Smooth muscle cell (in vitro differentiated cells): ENCODE measurements around the gene TEX47. TPM values are rescaled to one million over a fixed set of nuclear protein-coding genes. Genes with fewer than 3 reads are reported as not detected.

Source experiments
- DNase-seq: peaks from one replicate; lab custom pipeline; 2025; ENCODE audit not compliant: unreplicated experiment; lab: John Stamatoyannopoulos, UW
- H2AFZ ChIP-seq: fragments of 200-600 bp; sonication (generic); 2 replicates; pipeline ENCODE4 v1.6.0; 2016; ENCODE audit warnings: antibody characterized with exemption, low read depth, mild to moderate bottlenecking
- H3F3A ChIP-seq: fragments of 200-600 bp; sonication (generic); 2 replicates; pipeline ENCODE4 v1.6.0; 2017; ENCODE audit warnings: antibody characterized with exemption, low read depth
- H3K27ac ChIP-seq: fragments of 200-600 bp; sonication (generic); 2 replicates; pipeline ENCODE4 v1.5.1; 2016; ENCODE audit warnings: low read depth, mild to moderate bottlenecking
- H3K27me3 ChIP-seq: fragments of 200-600 bp; sonication (generic); 2 replicates; pipeline ENCODE4 v1.6.1; 2016; ENCODE audit warnings: low read depth, mild to moderate bottlenecking
- H3K36me3 ChIP-seq: fragments of 200-600 bp; sonication (generic); 2 replicates; pipeline ENCODE4 v1.5.1; 2016; ENCODE audit warnings: low read depth
- H3K4me1 ChIP-seq: fragments of 200-600 bp; sonication (generic); 2 replicates; pipeline ENCODE4 v1.5.1; 2016; ENCODE audit warnings: low read depth
- H3K4me2 ChIP-seq: fragments of 200-600 bp; sonication (generic); 2 replicates; pipeline ENCODE4 v1.6.0; 2016; ENCODE audit warnings: mild to moderate bottlenecking
- H3K4me3 ChIP-seq: fragments of 200-600 bp; sonication (generic); 2 replicates; pipeline ENCODE4 v1.5.1; 2016; ENCODE audit warnings: mild to moderate bottlenecking
- H3K79me2 ChIP-seq: fragments of 200-600 bp; sonication (generic); 2 replicates; pipeline ENCODE4 v1.6.0; 2016; ENCODE audit warnings: low read depth, mild to moderate bottlenecking
- H3K9ac ChIP-seq: fragments of 200-600 bp; sonication (generic); 2 replicates; pipeline ENCODE4 v1.6.0; 2016; ENCODE audit warnings: low read depth
- H3K9me3 ChIP-seq: fragments of 200-600 bp; sonication (generic); replicated peaks from 2 replicates; pipeline ENCODE4 v1.5.1; 2016; ENCODE audit warnings: low read depth
- H4K20me1 ChIP-seq: fragments of 200-600 bp; sonication (generic); 2 replicates; pipeline ENCODE4 v1.6.0; 2016; ENCODE audit warnings: low read depth
- CTCF ChIP-seq: fragments of 200-600 bp; sonication (generic); IDR thresholded peaks from 2 replicates; pipeline ENCODE4 v1.5.1; 2017; ENCODE audit warnings: borderline replicate concordance, mild to moderate bottlenecking, antibody characterized with exemption; ENCODE audit not compliant: insufficient read depth, poor library complexity, severe bottlenecking
- WGBS: methylation state at CpG from one replicate; pipeline ENCODE4 v1.1.7; 2016; ENCODE audit warnings: low lambda C conversion rate; 5-methylcytosine and 5-hydroxymethylcytosine counted together
- polyA plus RNA-seq: library from polyadenylated mRNA; unstranded; fragments of >200 nt; fragmentation: Nextera tagmentation; extraction: Ambion mirVana; gene quantifications from 2 replicates; pipeline ENCODE4 v1.2.1, GENCODE V29; 2016
- small RNA-seq: library from RNA; depleted of rRNA; stranded (forward); fragments of <200 nt; gene quantifications from one replicate; pipeline ENCODE3, GENCODE V24; 2014
- total RNA-seq: library from RNA; depleted of rRNA; stranded (reverse); fragments of >200 nt; gene quantifications from 2 replicates; pipeline ENCODE4 v1.2.3, GENCODE V29; 2014

Gene TEX47
- total and polyA plus RNA-seq, 2 experiments from 2014 or later = not detected

- no peak overlapping the region for H3K4me2 ChIP-seq
- 83% methylated on average over 2 of the region's 2 CpGs for WGBS
- H3K27me3 ChIP-seq = peaks cover 83% of the 10 kb centered on the region
- H3K9me3 ChIP-seq = no peaks in the 10 kb centered on the region
- H3K4me1 ChIP-seq = peaks cover 9% of the 10 kb centered on the region
- no peak overlapping the region for H3K4me3 ChIP-seq
- no peak overlapping the region for H3K27ac ChIP-seq
- no peaks in the 10 kb centered on the region for H4K20me1 ChIP-seq
- H3K79me2 ChIP-seq = no peaks in the 10 kb centered on the region
- TF ChIP-seq CTCF = no peak
- no peak overlapping the region for H2AFZ ChIP-seq
- H3K36me3 ChIP-seq = no peaks in the 10 kb centered on the region
- no peak overlapping the region for H3K9ac ChIP-seq
- no peaks in the 10 kb centered on the region for H3F3A ChIP-seq
- no peak for DNase-seq
Observed at GRCh38 chr7:88757371-88757770, 38.2 kb downstream of the TEX47 start.

- no peak for DNase-seq
- Histone ChIP-seq H3K4me2 (no peak overlapping the region), H2AFZ (no peak overlapping the region), H4K20me1 (no peaks in the 10 kb centered on the region), H3K9me3 (no peaks in the 10 kb centered on the region), H3K36me3 (no peaks in the 10 kb centered on the region), H3K4me3 (no peak overlapping the region), H3K27ac (no peak overlapping the region), H3K79me2 (no peaks in the 10 kb centered on the region), H3K4me1 (peaks cover 9% of the 10 kb centered on the region), H3K27me3 (peaks cover 77% of the 10 kb centered on the region), H3K9ac (no peak overlapping the region), H3F3A (no peaks in the 10 kb centered on the region)
- no peak for TF ChIP-seq CTCF
- 100% methylated on average over 1 of the region's 1 CpG for WGBS
Observed at GRCh38 chr7:88756802-88757201, 38.7 kb downstream of the TEX47 start.

- no peaks in the 10 kb centered on the region for H4K20me1 ChIP-seq
- no peak overlapping the region for H3K4me3 ChIP-seq
- H3K4me2 ChIP-seq = no peak overlapping the region
- no peaks in the 10 kb centered on the region for H3K36me3 ChIP-seq
- H3K79me2 ChIP-seq = no peaks in the 10 kb centered on the region
- no peak overlapping the region for H3K9ac ChIP-seq
- TF ChIP-seq CTCF = no peak
- no peaks in the 10 kb centered on the region for H3K4me1 ChIP-seq
- no peak overlapping the region for H3K27ac ChIP-seq
- H3F3A ChIP-seq = no peaks in the 10 kb centered on the region
- no peak for DNase-seq
- no peak overlapping the region for H2AFZ ChIP-seq
- WGBS = 74% methylated on average over 3 of the region's 3 CpGs
- no peaks in the 10 kb centered on the region for H3K27me3 ChIP-seq
- H3K9me3 ChIP-seq = no peaks in the 10 kb centered on the region
Observed at GRCh38 chr7:88746126-88746525, 49.4 kb downstream of the TEX47 start.

Small RNAs within 50 kb of the gene (small RNA-seq; reads per million reads assigned to genes)
- not detected for gene AC002127.1

Other genes starting within 250 kb of the TEX47 start
- gene ZNF804B, start 36.0 kb downstream of the TEX47 start, total RNA-seq = not detected in 2 replicates
- not detected in 2 replicates for gene ZNF804B, start 36.0 kb downstream of the TEX47 start, polyA plus RNA-seq